K562 (cell line): ENCODE data around the gene PFKL. TPM values are rescaled to one million over a fixed set of nuclear protein-coding genes. Genes with fewer than 3 reads are reported as not detected.

ENCODE experiments used
- ATAC-seq: fragments of 200-7000 bp; cut with Tn5 transposase; 3 replicates; pipeline ENCODE4 v1.9.1; 2020; ENCODE audit warnings: moderate library complexity
- BruUV-seq: library from RNA; stranded (reverse); fragments of 400-500 nt; replicated peaks from 2 replicates; lab custom pipeline; 2021; lab: Mats Ljungman, UMichigan
- CTCF ChIA-PET: fragments of 300-600 bp; formaldehyde crosslinking; extraction: SDS; loops from one replicate; lab custom pipeline; 2021; ENCODE audit warnings: low intra/inter-chr PET ratio; lab: Yijun Ruan, JAX
- POLR2A ChIA-PET: fragments of 300-600, 350-650 bp; sonication (Branson Sonifier 250); formaldehyde crosslinking; extraction: SDS; loops from one replicate; lab custom pipeline; 2021; ENCODE audit warnings: antibody characterized with exemption, inconsistent platforms; lab: Yijun Ruan, JAX
- DNase-seq, 4 experiments: peaks; one replicate each; pipeline versions ENCODE4 v3.0.0 to v3.0.0-alpha.2; 2011 to 2018; ENCODE audit warnings: low spot score in 3 of 4, mixed read lengths in 3 of 4; ENCODE audit errors: extremely low read depth in 1 of 4
- FAIRE-seq: peaks from 2 replicates; lab custom pipeline; 2011; peaks lifted over from hg19 to GRCh38; lab: Jason Lieb, UNC
- H2AFZ ChIP-seq: 2 replicates; pipeline ENCODE4 v1.6.0; 2011; ENCODE audit warnings: low read depth, low read length, control low read depth, inconsistent platforms
- H3K27ac ChIP-seq: fragments of 200-600 bp; 3 replicates; pipeline ENCODE4 v1.8.0; 2011; ENCODE audit warnings: low read depth, mild to moderate bottlenecking, control low read depth, inconsistent platforms, low read length, moderate library complexity, mixed read lengths; ENCODE audit errors: extremely low read depth
- H3K27me3 ChIP-seq, 2 experiments: fragments of 300-600 bp in 1 of 2; 2 replicates in 1 of 2; 3 replicates in 1 of 2; pipeline versions ENCODE4 v1.6.0 to v1.8.0; 2011; ENCODE audit warnings: inconsistent platforms in 2 of 2, low read length in 2 of 2, mild to moderate bottlenecking in 1 of 2, mixed read lengths in 1 of 2, moderate library complexity in 1 of 2; ENCODE audit not compliant: control insufficient read depth in 2 of 2, insufficient read depth in 2 of 2
- H3K36me3 ChIP-seq: fragments of 300-600 bp; 3 replicates; pipeline ENCODE4 v1.8.0; 2011; ENCODE audit warnings: mild to moderate bottlenecking, low read length, inconsistent platforms; ENCODE audit not compliant: control insufficient read depth, insufficient read depth
- H3K4me1 ChIP-seq, 2 experiments: fragments of 200-600 bp in 1 of 2; replicated peaks in 1 of 2; 2 replicates in 1 of 2; 3 replicates in 1 of 2; pipeline versions ENCODE4 v1.5.1 to v1.8.0; 2011; ENCODE audit warnings: inconsistent platforms in 2 of 2, low read length in 2 of 2, mild to moderate bottlenecking in 1 of 2, mixed read lengths in 1 of 2, moderate library complexity in 1 of 2; ENCODE audit not compliant: control insufficient read depth in 2 of 2, insufficient read depth in 2 of 2
- H3K4me2 ChIP-seq: 2 replicates; pipeline ENCODE4 v1.6.1; 2011; ENCODE audit warnings: low read length, control low read depth, inconsistent platforms, mixed read lengths; ENCODE audit not compliant: insufficient read depth
- H3K4me3 ChIP-seq: fragments of 200-600 bp; sonication (generic), shearing (Covaris generic); 2 replicates; pipeline ENCODE4 v1.5.1; 2016; ENCODE audit warnings: control low read depth, inconsistent platforms
- H3K79me2 ChIP-seq: fragments of 200-600 bp; 3 replicates; pipeline ENCODE4 v1.8.0; 2011; ENCODE audit warnings: low read length, inconsistent platforms; ENCODE audit not compliant: control insufficient read depth, insufficient read depth
- H3K9ac ChIP-seq, 2 experiments: 2 replicates each; pipeline versions ENCODE4 v1.6.0 to v1.6.1; 2011; ENCODE audit warnings: low read depth in 2 of 2, low read length in 2 of 2, control low read depth in 1 of 2, inconsistent platforms in 1 of 2, mild to moderate bottlenecking in 1 of 2, mixed read lengths in 1 of 2; ENCODE audit not compliant: insufficient read depth in 1 of 2
- H3K9me1 ChIP-seq: one replicate; pipeline ENCODE4 v1.6.0; 2011; ENCODE audit warnings: inconsistent platforms, mild to moderate bottlenecking, low read length, moderate library complexity; ENCODE audit not compliant: control insufficient read depth, insufficient read depth
- H3K9me3 ChIP-seq: replicated peaks from 2 replicates; pipeline ENCODE4 v1.5.1; 2011; ENCODE audit warnings: low read depth, low read length, inconsistent platforms; ENCODE audit not compliant: control insufficient read depth, insufficient read depth
- H4K20me1 ChIP-seq: replicated peaks from 2 replicates; pipeline ENCODE4 v1.6.1; 2011; ENCODE audit warnings: low read length, inconsistent platforms, mixed read lengths; ENCODE audit not compliant: control insufficient read depth, insufficient read depth
- CLOCK ChIP-seq: fragments of 250-450 bp; sonication (Bioruptor Pico); IDR thresholded peaks from 2 replicates; pipeline ENCODE4 v1.4.0; 2020; ENCODE audit warnings: mild to moderate bottlenecking, moderate library complexity, borderline replicate concordance
- HIVEP1 ChIP-seq: fragments of 250-450 bp; sonication (Bioruptor Pico); IDR thresholded peaks from 2 replicates; pipeline ENCODE4 v1.4.0; 2020; ENCODE audit warnings: mild to moderate bottlenecking
- NR3C1 ChIP-seq: sonication (generic); formaldehyde crosslinking; IDR thresholded peaks from 2 replicates; pipeline ENCODE4 v1.8.1; 2022; ENCODE audit warnings: missing genetic modification reagents
- PML ChIP-seq: IDR thresholded peaks from 2 replicates; pipeline ENCODE4 v1.6.1; 2012; ENCODE audit warnings: low read length, inconsistent platforms
- RBM39 ChIP-seq: fragments of 200-400 bp; formaldehyde crosslinking; optimal IDR thresholded peaks from 2 replicates; pipeline ENCODE3; 2018; ENCODE audit warnings: low read depth, low read length
- SLC30A9 ChIP-seq: fragments of 250-450 bp; sonication (Bioruptor Pico); IDR thresholded peaks from 2 replicates; pipeline ENCODE4 v1.8.0; 2022; ENCODE audit warnings: mild to moderate bottlenecking, moderate library complexity
- WGBS: fragments of 100-300 bp; shearing (Covaris generic); methylation state at CpG from one replicate; pipeline ENCODE4 v1.1.6; 2016; ENCODE audit warnings: low coverage, mixed read lengths; ENCODE audit not compliant: insufficient coverage; ENCODE audit errors: missing lambda C conversion rate; 5-methylcytosine and 5-hydroxymethylcytosine counted together
- in situ Hi-C: fragments of 300-500 bp; cut with MboI; formaldehyde crosslinking; loops from 4 replicates; pipeline ENCODE4 v1.15.0; 2018; ENCODE audit warnings: inconsistent platforms, mixed read lengths
- intact Hi-C: fragments of 100-400 bp; cut with micrococcal nuclease; formaldehyde crosslinking; loops from 2 replicates; pipeline ENCODE4 v1.14.2; 2022
- polyA plus RNA-seq, 8 experiments: library from polyadenylated mRNA; depleted of rRNA in 4 of 8; stranded (reverse) in 5 of 8; unstranded in 3 of 8; fragments of >200 nt; fragmentation: Nextera tagmentation in 2 of 8; fragmentation: Illumina TruSeq in 1 of 8; extraction: Ambion mirVana in 2 of 8; extraction: Trizol in 1 of 8; gene quantifications; 2 replicates each; pipeline versions ENCODE4 v1.2.1 to v1.2.3, GENCODE V29; 2011 to 2014; ENCODE audit warnings: inconsistent platforms in 1 of 8, missing spikeins in 1 of 8
- total RNA-seq, 7 experiments: library from RNA; depleted of rRNA in 6 of 7; stranded (reverse); fragments of >200 nt in 6 of 7; fragmentation: Illumina TruSeq in 2 of 7; extraction: Trizol in 2 of 7; gene quantifications; 2 replicates each; pipeline versions ENCODE4 v1.2.1 to v1.2.3, GENCODE V29; 2011 to 2021; ENCODE audit warnings: low replicate concordance in 1 of 7
- TF ChIP-seq, protein P1 (sequence below), 2 experiments: fragments of 450-650 bp in 1 of 2; IDR thresholded peaks; 2 replicates each; pipeline ENCODE4 v1.6.1; 2011 to 2017; ENCODE audit warnings: low read depth in 2 of 2, antibody characterized with exemption in 1 of 2, borderline replicate concordance in 1 of 2, low read length in 1 of 2, mild to moderate bottlenecking in 1 of 2, mixed read lengths in 1 of 2; ENCODE audit not compliant: control insufficient read depth in 1 of 2

Gene PFKL
- total and polyA plus RNA-seq, 9 of the 15 experiments (the other 6 are each of a cell fraction or from before 2014, with no cell fraction given): 1.1 to 124 (median 45.6) TPM

- CTCF ChIA-PET: no interaction called here
- H3K79me2 ChIP-seq: no peaks in the 10 kb centered on the region
- no peak for FAIRE-seq
- intact Hi-C loops (no loop called here), in situ Hi-C loops (no loop called here)
- DNase-seq: no peak
- no peak overlapping the region for H3K4me2 ChIP-seq
- TF ChIP-seq NR3C1 (no peak), CLOCK (no peak), SLC30A9 (CRISPR knock-in tag) (no peak), HIVEP1 (CRISPR knock-in tag) (no peak), PML (no peak), RBM39 (no peak)
- TF ChIP-seq, protein P1, sequence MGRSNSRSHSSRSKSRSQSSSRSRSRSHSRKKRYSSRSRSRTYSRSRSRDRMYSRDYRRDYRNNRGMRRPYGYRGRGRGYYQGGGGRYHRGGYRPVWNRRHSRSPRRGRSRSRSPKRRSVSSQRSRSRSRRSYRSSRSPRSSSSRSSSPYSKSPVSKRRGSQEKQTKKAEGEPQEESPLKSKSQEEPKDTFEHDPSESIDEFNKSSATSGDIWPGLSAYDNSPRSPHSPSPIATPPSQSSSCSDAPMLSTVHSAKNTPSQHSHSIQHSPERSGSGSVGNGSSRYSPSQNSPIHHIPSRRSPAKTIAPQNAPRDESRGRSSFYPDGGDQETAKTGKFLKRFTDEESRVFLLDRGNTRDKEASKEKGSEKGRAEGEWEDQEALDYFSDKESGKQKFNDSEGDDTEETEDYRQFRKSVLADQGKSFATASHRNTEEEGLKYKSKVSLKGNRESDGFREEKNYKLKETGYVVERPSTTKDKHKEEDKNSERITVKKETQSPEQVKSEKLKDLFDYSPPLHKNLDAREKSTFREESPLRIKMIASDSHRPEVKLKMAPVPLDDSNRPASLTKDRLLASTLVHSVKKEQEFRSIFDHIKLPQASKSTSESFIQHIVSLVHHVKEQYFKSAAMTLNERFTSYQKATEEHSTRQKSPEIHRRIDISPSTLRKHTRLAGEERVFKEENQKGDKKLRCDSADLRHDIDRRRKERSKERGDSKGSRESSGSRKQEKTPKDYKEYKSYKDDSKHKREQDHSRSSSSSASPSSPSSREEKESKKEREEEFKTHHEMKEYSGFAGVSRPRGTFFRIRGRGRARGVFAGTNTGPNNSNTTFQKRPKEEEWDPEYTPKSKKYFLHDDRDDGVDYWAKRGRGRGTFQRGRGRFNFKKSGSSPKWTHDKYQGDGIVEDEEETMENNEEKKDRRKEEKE (IDR thresholded peaks at IDR 0.05; ENCODE audit: borderline replicate concordance in 1 of 2, control insufficient read depth in 1 of 2, low read depth in 2 of 2, low read length in 1 of 2): no peak
- no peaks in the 10 kb centered on the region for H3K27me3 ChIP-seq
- H2AFZ ChIP-seq: no peak overlapping the region
- H3K36me3 ChIP-seq: peaks cover 43% of the 10 kb centered on the region; the same call in 1 of the 3 replicates
- no peak overlapping the region for H3K27ac ChIP-seq
- H3K9me3 ChIP-seq: no peaks in the 10 kb centered on the region
- ATAC-seq: no peak; the same call in 1 of the 3 replicates
- WGBS: 84% methylated on average over 11 of the region's 11 CpGs
- peaks cover 0 to 52% of the 10 kb centered on the region in 2 experiments; a peak in 2 of 5 replicates for H3K4me1 ChIP-seq
- no peak overlapping the region for H3K4me3 ChIP-seq
- no TSS peak for BruUV-seq
- peak overlapping the region in 1 of 2 experiments; percentile 52; a peak in 2 of 4 replicates for H3K9ac ChIP-seq
- H3K9me1 ChIP-seq: peaks cover 4% of the 10 kb centered on the region
- POLR2A ChIA-PET: no interaction called here
- peaks cover 15% of the 10 kb centered on the region for H4K20me1 ChIP-seq
Observed at GRCh38 chr21:44327603-44327974, 27.7 kb downstream of the PFKL start.
